Measurements from ENCODE around the gene AARS2.

The AARS2 gene

GRCh38 chr6:44286285-44286565 is 26.9 kb downstream of the AARS2 start:
- no peak for TF ChIP-seq CTCF (conservative IDR thresholded peaks at IDR 0.05)
- H3K27ac ChIP-seq = no peak overlapping the region

- TF ChIP-seq CTCF (conservative IDR thresholded peaks at IDR 0.05) = no peak
Measured at GRCh38 chr6:44285552-44286284, 27.4 kb downstream of the AARS2 start.

GRCh38 chr6:44284867-44285266 is 28.3 kb downstream of the AARS2 start:
- no peak for TF ChIP-seq CTCF (conservative IDR thresholded peaks at IDR 0.05)
- H3K27ac ChIP-seq = no peak overlapping the region

More at GRCh38 chr6:44285552-44286284, 27.4 kb downstream of the AARS2 start:
- no peak overlapping the region for H3K27ac ChIP-seq

GRCh38 chr6:44284121-44284520 is 29.0 kb downstream of the AARS2 start:
- no peak overlapping the region for H3K27ac ChIP-seq
- TF ChIP-seq CTCF (conservative IDR thresholded peaks at IDR 0.05) = no peak

- no peak overlapping the region for H3K27ac ChIP-seq
- no peak for TF ChIP-seq CTCF (conservative IDR thresholded peaks at IDR 0.05)
Measured at GRCh38 chr6:44278774-44279697, 34.1 kb downstream of the AARS2 start.

GRCh38 chr6:44278315-44278714 is 34.8 kb downstream of the AARS2 start:
- no peak overlapping the region for H3K27ac ChIP-seq

More at GRCh38 chr6:44278315-44278714, 34.8 kb downstream of the AARS2 start:
- no peak for TF ChIP-seq CTCF (conservative IDR thresholded peaks at IDR 0.05)

All from VCaP (cell line).